GM21526 (cell line): ENCODE results near the gene OR1J2.
A peak's percentile ranks its signal among the peaks of the same experiment; 100 is the strongest.
"Not testable (repeated sequence)": the region's sequence is repeated elsewhere in the genome, so short reads cannot be mapped to it uniquely, and the experiment has no call there.

ENCODE experiments used
- ATAC-seq: cut with Tn5 transposase; IDR thresholded peaks from one replicate; pipeline ENCODE4 v1.9.1; 2021; ENCODE audit warnings: moderate library complexity; ENCODE audit not compliant: unreplicated experiment, low FRiP score

The OR1J2 gene, protein sequence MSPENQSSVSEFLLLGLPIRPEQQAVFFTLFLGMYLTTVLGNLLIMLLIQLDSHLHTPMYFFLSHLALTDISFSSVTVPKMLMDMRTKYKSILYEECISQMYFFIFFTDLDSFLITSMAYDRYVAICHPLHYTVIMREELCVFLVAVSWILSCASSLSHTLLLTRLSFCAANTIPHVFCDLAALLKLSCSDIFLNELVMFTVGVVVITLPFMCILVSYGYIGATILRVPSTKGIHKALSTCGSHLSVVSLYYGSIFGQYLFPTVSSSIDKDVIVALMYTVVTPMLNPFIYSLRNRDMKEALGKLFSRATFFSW

DNA sequence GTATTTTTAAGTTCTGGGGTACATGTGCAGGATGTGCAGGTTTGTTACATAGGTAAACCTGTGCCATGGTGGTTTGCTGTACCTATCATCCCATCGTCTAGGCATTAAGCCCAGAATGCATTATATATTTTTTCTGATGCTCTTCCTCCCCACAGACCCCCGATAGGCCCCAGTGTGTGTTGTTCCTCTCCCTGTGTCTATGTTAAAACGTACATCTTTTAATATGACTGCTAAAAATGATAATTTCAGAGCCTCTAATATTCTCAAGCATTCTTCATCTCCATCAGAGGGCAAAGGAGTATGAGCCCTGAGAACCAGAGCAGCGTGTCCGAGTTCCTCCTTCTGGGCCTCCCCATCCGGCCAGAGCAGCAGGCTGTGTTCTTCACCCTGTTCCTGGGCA lies at the start of gene OR1J2:
TSS of gene OR1J2 (plus strand) at position 301 of the 400 bp plus-strand sequence. CDS start at position 301, 0 bp downstream.
- no peak for ATAC-seq

DNA sequence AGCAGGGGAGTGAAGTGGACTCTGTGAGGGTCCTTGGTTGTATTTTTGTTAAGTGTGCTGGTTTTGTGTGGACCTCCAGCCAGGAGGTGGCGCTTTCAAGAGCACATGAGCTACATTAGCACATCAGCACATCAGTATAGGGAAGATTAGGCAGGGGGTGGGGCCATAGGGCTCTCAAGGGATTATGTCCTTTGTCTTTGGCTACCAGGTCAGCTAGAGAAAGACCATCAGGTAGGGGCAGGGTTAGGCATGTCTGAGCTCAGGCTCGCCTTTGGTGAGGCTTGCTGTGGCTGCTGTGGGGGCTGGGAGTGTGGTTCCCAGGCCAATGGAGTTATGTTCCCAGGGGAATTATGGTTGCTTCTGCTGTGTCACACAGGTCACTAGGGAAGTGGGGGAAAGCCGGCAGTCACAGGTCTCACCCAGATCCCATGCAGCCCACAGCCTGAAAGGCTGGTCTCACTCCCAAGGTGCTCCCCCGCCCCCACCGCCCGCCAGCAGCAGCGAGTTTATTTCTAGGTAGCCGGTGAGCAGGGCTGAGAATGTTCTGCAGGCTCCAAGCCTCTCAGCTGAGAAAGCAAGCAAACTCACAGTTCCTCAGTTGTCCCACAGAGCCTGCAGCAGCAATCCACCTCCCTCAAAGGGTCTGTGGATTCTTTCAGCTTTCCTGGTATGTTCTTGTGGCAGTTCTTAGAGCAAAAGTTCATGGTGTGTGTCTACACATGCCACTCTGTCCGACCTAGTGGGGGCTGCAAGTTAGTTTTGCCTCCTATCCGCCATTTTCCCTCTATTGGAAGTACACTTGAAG lies 46.6 kb upstream of the OR1J2 start:
- ATAC-seq, result no peak

DNA sequence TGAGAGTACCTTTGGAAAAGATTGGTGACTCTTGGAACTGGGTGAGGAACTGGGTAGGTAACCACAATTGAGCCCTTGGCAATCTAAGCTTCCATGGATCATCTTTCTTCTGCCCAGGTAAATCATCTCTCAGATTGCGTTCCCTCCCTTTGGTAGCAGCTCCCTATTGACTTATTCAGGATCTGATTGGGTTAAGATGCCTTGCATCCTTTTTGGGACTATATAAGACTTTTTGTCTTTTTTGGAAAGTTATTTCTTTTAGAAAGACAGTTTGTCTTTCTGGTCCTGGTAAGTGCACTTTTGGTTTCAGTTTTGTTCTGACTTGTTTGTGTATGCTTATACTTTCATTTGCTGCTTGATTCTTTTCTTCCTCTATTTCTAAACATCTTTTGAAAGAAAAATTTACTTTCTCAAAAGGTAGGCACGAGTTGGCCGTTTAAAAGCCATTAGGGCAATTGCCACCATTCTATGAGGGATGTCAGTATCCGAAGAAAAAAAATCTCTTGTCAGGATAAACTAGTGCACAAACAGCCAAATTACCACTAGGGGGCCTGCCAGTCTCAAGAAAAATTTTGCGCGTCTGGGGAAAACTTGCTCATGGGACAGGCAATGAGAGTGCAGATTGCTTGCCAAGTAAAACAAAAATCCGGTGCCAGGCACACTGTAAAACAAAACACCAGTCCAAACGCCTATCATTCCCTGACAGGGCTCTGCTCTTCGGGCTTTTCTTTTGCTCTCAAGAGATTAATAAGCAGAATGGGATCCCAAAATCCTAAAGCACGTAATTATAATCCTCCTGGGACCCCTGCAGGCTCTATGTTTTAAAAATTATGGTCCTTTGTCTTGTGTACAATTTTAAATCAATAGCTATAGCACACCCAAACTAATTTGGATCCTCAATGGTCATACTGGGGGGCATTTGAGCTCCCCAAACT lies 45.7 kb upstream of the OR1J2 start:
- ATAC-seq, result peak; percentile 84

DNA sequence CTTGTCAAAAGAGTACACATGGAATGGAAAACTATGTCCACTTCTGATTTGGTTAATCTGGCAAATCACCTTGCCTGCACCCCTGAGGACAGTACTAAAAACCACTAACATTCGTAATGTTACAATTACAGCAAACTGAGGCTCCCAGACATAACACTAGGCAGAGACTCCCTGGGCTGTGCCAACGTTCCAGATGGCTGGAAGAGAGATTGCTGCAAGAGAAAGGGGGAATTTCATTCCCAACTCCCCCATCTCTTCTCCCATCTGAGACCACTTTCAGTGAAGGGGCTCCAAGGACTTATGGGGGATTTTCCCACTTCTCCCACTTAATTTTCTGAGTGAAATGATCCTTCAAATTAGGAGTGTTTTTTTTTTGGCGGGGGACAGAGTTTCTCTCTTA lies 44.1 kb upstream of the OR1J2 start:
- ATAC-seq, result no peak

DNA sequence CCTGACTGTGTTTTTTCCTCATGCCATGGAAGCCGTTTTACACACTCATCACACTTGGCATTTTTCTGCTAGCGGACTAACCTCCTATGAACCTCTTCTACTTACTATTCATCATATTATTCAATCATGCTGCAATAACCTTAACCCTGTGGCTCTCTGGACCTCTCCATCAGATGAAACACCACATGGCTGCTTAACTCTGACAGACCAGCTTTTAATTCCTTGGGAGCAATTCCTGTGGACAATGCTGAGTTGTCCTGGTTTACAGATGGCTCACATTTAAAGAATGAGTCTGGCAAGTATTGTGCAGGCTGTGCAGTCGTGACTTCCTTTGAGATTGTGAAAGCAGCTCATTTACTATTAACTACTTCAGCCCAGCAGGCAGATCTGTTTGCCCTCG lies 41.9 kb upstream of the OR1J2 start:
- no peak for ATAC-seq

DNA sequence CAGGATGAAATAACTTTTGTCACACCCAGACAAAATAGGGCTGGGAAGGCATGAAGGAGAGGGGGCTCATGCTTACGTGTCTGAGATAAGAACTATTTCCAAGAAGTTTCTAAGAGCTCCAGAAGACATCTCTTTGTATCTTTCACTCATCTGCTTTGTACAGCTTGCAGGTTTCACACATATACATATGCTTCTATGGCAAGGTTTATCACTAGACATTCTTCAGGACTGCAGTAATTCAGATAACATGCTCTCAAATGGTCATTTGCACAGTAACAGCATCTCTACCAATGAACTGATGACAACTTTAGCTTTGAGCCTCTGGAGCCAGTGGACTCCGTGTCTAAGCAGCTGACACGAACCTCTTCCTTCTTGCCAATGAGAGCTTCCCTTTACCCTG lies 36.0 kb upstream of the OR1J2 start:
- ATAC-seq, result no peak

DNA sequence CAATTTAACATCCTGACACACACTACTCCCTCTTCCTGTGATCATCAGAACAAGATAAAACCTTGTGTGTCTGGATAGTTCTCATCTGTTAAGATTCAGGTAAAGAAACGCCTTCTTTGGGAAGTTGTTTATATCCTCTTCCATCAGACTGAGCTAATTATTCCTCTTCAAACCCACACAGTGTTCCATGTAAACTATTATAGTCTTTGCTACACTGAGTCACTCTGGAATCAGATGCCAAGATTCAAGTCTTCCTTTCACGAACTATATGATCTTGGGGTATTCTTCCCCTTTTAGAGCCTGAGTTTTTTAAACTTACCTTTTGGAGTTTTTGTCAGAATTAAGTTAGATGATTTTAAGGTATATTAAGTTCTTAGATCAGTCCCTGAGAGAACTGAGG lies 34.9 kb upstream of the OR1J2 start:
- no peak for ATAC-seq

DNA sequence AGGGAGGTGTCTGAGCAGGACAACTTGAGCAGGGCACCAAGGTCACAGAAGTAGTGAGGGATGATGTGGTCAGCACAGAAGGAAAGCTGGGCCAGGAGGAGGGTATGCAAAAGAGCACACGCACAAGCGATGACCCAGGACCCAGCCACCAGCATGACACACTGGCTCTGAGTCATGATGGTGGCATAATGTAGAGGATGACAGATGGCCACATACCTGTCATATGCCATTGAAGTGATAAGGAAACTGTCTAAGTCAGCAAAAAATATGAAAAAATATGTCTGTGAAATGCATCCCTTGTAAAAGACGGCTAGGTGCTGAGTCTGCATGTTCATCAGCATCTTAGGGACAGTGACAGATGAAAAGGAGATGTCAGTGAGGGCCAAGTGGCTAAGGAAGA lies 33.3 kb upstream of the OR1J2 start:
- ATAC-seq, result no peak

DNA sequence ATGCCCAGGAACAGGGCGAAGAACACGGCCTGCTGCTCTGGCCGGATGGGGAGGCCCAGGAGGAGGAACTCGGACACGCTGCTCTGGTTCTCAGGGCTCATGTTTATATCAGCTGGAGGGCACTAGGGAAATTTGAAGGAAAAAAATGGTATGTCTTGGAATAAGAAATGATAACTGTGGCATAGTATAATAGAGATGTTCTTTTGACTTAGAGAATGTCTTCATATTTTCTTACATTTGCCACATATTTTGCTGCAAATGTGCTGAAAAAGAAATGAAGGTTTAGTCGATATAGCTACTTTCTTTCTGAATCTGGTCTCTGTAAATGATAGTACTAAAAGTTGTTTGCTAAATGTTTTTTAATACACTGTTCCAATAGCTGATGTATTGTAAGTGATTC lies 32.8 kb upstream of the OR1J2 start, which contains the start of gene OR1J1:
TSS of gene OR1J1 (minus strand) at position 101 of the 400 bp plus-strand sequence. CDS start at position 101, 0 bp downstream.
- ATAC-seq, result no peak

DNA sequence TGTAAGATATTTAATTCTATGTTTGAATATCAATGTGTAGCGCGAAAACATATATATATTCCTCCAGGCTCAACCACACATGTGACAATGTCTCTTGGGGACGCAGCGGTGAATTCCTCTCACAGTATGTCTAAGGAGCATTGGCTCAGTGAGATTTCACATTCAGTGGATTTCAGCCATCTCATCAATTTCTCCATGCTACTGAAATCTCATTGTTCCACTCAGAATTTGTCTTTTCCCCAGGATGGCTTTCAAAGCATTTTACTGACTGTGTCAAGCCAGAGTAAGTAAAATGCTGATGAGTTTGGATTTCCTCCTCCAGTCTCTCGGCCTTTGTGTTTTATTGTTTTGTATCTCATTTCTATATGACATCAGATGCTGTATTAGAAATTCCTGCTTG lies 31.5 kb upstream of the OR1J2 start:
- no peak for ATAC-seq

DNA sequence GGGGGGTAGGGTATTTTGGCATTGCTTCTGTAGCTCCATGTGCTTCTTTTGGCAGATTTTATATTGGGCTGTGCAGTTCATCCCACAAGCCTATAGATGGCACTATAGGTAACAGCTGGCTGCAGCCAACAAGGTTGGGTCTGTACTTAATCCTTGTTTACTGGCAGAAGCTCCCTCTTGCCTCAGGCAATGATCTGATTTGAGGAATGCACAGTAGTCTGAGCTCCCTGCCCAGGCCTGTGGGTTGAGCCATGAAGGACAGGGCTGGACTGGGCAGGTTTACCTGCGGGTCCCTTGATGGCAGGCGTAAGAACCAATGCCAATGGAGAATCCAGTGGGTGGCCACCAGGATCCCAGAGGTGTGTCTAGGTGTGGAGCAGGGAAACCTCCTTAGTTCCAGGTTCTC lies 11.7 kb upstream of the OR1J2 start:
- no peak for ATAC-seq

DNA sequence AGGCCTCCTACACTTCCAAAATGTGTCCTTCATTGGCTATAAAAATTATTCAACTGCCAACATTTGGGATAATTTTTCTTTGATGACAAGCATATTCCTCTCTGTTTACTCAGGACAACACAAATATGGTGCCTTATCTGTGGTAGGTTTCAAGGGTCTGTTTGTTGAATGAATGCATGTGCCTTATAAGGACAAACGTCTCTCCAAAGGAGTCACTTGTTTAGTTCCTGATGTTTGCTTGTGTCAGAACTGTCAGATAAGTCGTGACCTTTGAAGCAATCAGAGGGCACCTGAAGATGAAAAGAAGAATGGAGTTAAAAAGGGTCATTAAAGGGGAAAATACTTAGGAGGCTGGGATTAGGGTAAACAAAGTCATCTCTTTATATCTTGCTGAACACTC lies 3.6 kb upstream of the OR1J2 start:
- no peak for ATAC-seq

DNA sequence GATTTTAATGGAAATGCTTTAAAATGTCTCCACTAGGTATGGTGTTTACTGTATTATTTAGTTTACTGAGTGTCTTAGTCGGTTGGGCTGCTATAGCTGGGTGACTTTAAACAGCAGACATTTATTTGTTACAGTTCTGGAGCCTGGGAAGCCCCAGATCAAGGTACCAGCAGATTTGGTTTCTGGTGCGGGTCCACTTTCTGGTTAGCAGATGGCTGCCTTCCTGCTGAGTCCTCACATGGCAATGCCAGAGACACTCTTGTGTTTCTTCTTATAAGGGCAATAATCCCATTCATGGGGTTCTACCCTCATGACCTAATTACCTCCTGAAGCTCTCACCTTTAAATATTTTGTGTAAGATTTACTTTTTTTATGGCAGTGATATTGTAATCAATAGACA lies 7.6 kb downstream of the OR1J2 start:
- ATAC-seq, result no peak

DNA sequence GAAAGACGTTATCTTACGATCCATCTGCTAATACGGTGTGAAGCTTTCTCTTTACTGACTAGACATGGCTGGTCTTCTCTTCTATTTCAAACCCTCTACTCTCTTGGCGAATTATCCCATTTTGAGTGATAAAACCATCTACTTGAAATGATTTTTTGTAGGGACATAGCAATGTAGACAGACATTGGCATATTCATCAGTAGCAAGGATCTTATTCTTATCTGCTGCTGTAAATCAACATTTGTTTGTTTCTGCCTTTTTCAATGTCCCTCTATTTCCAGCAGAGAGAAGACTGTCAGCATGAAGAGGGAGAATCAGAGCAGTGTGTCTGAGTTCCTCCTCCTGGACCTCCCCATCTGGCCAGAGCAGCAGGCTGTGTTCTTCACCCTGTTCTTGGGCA lies 8.2 kb downstream of the OR1J2 start, which contains the start of gene OR1J4:
TSS of gene OR1J4 (plus strand) at position 301 of the 400 bp plus-strand sequence. CDS start at position 301, 0 bp downstream.
- no peak for ATAC-seq

DNA sequence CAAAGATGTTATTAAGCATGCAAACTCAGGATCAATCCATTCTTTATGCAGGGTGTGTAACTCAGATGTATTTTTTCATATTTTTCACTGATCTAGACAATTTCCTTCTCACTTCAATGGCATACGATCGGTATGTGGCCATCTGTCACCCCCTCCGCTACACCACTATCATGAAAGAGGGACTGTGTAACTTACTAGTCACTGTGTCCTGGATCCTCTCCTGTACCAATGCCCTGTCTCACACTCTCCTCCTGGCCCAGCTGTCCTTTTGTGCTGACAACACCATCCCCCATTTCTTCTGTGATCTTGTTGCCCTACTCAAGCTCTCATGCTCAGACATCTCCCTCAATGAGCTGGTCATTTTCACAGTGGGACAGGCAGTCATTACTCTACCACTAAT lies 8.8 kb downstream of the OR1J2 start:
- ATAC-seq, result no peak

DNA sequence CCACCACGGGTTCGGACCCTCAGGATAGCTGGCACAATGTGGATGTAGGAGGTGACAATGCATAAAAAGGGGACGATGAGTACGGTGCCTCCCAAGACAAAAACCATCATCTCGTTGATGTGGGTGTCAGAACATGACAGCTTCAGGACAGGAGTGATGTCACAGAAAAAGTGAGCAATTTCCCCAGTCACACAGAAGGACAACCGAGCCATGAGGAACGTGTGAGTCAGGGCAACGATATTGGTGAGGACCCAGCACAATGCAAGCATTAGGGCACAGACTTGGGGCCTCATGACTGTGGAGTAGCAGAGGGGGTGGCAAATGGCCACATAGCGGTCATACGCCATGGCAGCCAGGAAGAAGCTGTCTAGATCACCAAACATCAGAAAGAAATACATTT lies 16.0 kb downstream of the OR1J2 start:
- ATAC-seq, result no peak

DNA sequence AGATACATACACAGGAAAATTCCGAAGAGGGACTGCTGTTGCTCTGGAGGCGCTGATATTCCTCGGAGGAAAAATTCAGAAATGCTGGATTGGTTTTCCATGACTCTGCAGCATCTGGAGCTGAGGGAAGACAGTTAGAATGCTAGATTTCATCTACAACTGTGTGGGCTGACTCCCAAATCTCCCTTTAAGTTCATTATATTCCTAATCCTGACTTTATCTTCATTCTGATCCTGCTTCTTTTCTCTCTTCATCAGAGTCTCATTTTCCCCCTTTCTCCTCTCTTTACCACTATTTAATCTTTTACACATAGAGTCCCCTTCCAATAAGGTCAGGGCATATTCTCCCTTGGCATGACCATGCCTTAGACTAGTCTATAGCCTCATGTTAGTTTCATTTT lies 16.6 kb downstream of the OR1J2 start, which contains the start of gene OR1N1:
TSS of gene OR1N1 (minus strand) at position 101 of the 400 bp plus-strand sequence. CDS start at position 101, 0 bp downstream.
- no peak for ATAC-seq

DNA sequence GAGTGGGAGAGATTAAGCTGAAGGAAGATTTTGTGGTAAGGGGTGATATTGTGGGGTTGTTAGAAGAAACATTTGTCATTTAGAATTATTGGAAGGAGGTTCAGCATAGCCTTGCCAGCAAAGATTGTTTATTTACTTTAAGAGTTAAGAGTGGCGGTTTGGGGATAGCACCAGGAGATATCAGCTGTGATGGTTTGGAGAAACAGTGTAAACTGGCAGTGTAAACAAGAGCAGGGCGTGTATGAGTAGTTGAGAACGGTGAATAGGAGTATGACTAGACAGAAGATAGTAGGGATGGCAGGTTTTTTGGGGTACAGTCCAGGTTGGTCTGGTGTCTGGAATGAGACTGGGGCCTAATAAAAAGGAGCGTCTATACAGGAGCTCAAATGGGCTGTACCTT lies 20.6 kb downstream of the OR1J2 start:
- not testable (repeated sequence) for ATAC-seq

DNA sequence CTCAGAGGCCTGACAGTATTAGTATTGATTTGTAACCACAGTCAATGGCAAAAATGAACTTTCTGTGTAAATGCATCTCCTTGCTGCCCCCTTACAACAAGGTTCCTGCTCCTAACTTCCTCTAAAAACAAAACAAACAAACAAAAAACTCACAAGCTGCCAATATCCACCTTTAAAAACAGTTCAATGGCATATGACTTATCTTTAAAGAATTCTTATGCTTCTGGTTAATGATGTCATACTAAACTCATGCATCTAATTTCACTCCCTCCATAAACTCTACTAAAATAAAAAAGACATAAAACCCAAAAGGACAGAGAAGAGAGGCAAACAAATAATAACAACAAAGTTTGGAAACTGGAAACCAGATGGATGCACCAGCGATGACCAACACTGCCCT lies 25.5 kb downstream of the OR1J2 start:
- ATAC-seq, result no peak

DNA sequence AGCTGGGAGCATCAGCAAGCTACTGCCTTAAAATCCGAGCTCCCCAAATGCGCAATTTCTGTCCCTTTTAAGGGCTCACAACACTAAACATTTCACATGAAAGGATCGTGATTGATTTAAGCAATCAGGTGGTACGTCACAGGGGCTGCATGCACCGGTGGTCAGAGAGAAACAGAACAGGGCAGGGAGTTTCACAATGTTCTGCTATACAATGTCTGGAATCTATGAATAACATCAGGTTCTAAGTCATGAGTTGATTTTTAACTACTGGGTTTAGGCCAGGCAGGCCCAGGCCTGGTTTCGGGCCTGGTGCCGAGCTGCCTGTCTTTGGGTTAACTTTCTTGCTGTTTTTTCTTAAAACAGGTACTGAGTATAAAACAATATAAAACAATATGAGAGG lies 26.5 kb downstream of the OR1J2 start:
- ATAC-seq, result not testable (repeated sequence)

DNA sequence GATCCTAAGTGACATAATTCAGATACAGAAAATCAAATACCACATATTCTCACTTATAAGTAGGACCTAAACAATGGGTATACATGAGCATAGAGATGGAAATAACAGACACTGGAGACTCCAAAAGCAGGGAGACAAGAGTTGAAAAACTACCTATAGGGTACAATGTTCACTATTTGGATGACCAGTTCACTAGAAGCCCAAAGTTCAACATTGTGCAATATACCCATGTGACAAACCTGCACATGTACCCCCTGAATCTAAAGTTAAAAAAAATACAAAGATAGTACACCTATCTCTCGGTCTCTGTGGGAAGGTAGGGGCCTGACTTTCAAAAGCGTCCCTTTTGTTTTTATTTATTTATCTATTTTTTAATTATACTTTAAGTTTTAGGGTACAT lies 28.2 kb downstream of the OR1J2 start:
- ATAC-seq, result no peak
